GM12875 (cell line): ENCODE data around the gene NCOA1.
"Not testable (repeated sequence)": the region's sequence is repeated elsewhere in the genome, so short reads cannot be mapped to it uniquely, and the experiment has no call there.

Experiments
- H3K4me3 ChIP-seq: one replicate; pipeline ENCODE4 v1.5.1; 2011; ENCODE audit warnings: low read depth, low read length, control low read depth
- CTCF ChIP-seq: IDR thresholded peaks from 2 replicates; pipeline ENCODE4 v1.5.1; 2011; ENCODE audit warnings: low read depth, mild to moderate bottlenecking, control low read depth, inconsistent platforms, low read length, moderate library complexity, borderline replicate concordance; ENCODE audit not compliant: insufficient read depth

NCOA1 gene

GRCh38 chr2:24542269-24542872 is 51.3 kb downstream of the NCOA1 start:
- H3K4me3 ChIP-seq = no peak overlapping the region
- TF ChIP-seq CTCF = no peak

DNA sequence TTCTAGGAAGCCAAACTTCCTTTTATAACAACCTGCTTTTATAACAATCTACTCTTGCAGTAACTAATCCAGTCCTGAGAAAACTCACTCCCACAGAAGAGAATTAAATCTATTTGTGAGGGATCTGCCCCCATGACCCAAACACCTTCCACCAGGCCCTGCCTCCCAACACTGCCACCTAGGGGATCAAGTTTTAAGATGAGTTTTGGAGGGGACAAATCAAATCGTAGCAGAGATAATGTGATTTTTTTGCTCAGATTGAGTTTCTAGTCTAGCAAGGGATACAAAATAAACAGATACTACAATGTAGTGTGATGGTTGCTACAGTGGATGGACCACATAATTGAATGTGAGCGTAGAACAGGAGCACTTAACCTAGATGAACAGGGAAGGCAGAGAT is 52.2 kb downstream of the NCOA1 start:
- peak; percentile 32; the same call in 1 of the 2 replicates for TF ChIP-seq CTCF
- no peak overlapping the region for H3K4me3 ChIP-seq

GRCh38 chr2:24544456-24545115 is 53.5 kb downstream of the NCOA1 start:
- no peak overlapping the region for H3K4me3 ChIP-seq
- TF ChIP-seq CTCF = no peak

DNA sequence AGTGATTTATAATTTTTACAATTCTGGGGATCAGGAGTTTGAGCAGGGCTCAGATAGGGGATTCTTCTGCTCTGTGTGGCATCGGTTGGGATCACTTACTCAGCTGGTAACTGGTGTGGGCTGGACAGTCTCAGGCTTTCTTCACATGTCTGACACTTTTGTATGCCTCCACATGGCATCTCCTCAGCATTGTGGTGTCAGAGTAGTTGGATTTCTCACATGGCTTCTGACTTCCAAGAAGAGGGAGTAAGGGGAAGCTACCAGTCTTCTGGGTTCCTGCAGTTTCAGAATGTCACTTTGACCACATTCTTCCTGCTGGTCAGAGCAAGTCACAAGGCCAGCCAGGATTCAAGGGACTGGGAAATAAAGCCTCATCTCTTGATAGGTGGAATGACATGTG is 55.6 kb downstream of the NCOA1 start:
- no peak overlapping the region for H3K4me3 ChIP-seq
- no peak for TF ChIP-seq CTCF

DNA sequence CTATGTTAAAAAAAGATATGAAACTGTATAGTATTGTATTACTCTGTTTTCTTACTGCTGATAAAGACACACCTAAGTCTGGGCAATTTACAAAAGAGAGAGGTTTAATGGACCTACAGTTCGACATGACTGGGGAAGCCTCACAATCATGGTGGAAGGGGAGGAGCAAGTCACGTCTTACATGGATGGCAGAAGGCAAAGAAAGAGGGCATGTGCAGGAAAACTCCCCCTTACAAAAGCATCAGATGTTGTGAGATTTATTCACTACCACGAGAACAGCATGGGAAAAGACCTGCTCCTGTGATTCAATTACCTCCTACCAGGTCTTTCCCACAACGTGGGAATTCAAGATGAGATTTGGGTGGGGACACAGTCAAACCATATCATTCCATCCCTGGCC is 57.0 kb downstream of the NCOA1 start:
- no peak overlapping the region for H3K4me3 ChIP-seq
- TF ChIP-seq CTCF = no peak

DNA sequence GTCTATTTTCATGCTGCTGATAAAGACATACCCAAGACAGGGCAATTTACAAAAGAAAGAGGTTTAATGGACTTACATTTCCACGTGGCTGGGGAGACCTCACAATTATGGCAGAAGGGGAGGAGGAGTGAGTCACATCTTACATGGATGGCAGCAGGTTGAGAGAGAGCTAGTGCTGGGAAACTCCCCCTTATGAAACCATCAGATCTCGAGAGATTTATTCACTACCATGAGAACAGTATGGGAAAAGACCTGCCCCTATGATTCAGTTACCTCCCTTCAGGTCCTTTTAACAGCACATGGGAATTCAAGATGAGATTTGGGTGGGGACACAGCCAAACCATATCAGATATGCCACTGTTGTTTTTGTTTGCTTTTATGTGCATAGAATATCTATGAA is 59.2 kb downstream of the NCOA1 start:
- not testable (repeated sequence) for H3K4me3 ChIP-seq

- H3K4me3 ChIP-seq = no peak overlapping the region
- no peak for TF ChIP-seq CTCF
Measured at GRCh38 chr2:24551016-24551415, 60.0 kb downstream of the NCOA1 start.
